ENCODE data around the gene CMSS1. TPM values are rescaled to one million over a fixed set of nuclear protein-coding genes. Genes with fewer than 3 reads are reported as not detected.

CMSS1 gene
- total RNA-seq, 1 experiment from 2014 or later: 41.6 TPM

- no peaks in the 10 kb centered on the region for H3K9me2 ChIP-seq (replicated peaks; ENCODE audit: insufficient read depth, low read length)
- H3K79me2 ChIP-seq (ENCODE audit: low read length): no peaks in the 10 kb centered on the region
- H4K20me1 ChIP-seq (ENCODE audit: insufficient read depth, low read depth, low read length): no peaks in the 10 kb centered on the region
- H3K4me1 ChIP-seq (ENCODE audit: low read length): no peaks in the 10 kb centered on the region
- H3K4me2 ChIP-seq (ENCODE audit: low read depth, low read length, poor library complexity, severe bottlenecking): no peak overlapping the region
- no peak overlapping the region for H3K9ac ChIP-seq (ENCODE audit: low read length)
- no peaks in the 10 kb centered on the region for H3K36me3 ChIP-seq (ENCODE audit: insufficient read depth, low read length)
- no peak overlapping the region for H2AFZ ChIP-seq (ENCODE audit: low read length)
- H3K9me3 ChIP-seq (ENCODE audit: low read length): 0 out of 2 replicates have a peak, but pooled peaks cover 3% of the 10 kb centered on the region
- no peaks in the 10 kb centered on the region for H3K27me3 ChIP-seq (ENCODE audit: low read length)
- DNase-seq: no peak
- no peak overlapping the region for H3K4me3 ChIP-seq (ENCODE audit: low read length)
- H3K27ac ChIP-seq (ENCODE audit: low read length): no peak overlapping the region
Observed at GRCh38 chr3:100141586-100141985, 323.9 kb downstream of the CMSS1 start.

- no peak overlapping the region for H3K4me2 ChIP-seq (ENCODE audit: low read depth, low read length, poor library complexity, severe bottlenecking)
Observed at GRCh38 chr3:100144255-100144866, 326.7 kb downstream of the CMSS1 start.

GRCh38 chr3:100149130-100149529, 331.5 kb downstream of the CMSS1 start:
- Histone ChIP-seq H3K9me2 (replicated peaks; ENCODE audit: insufficient read depth, low read length) (no peaks in the 10 kb centered on the region), H2AFZ (ENCODE audit: low read length) (no peak overlapping the region), H3K4me1 (ENCODE audit: low read length) (no peaks in the 10 kb centered on the region), H4K20me1 (ENCODE audit: insufficient read depth, low read depth, low read length) (no peaks in the 10 kb centered on the region), H3K4me2 (ENCODE audit: low read depth, low read length, poor library complexity, severe bottlenecking) (no peak overlapping the region), H3K4me3 (ENCODE audit: low read length) (no peak overlapping the region), H3K9me3 (ENCODE audit: low read length) (no peaks in the 10 kb centered on the region), H3K27ac (ENCODE audit: low read length) (no peak overlapping the region), H3K27me3 (ENCODE audit: low read length) (no peaks in the 10 kb centered on the region), H3K79me2 (ENCODE audit: low read length) (no peaks in the 10 kb centered on the region), H3K36me3 (ENCODE audit: insufficient read depth, low read length) (no peaks in the 10 kb centered on the region), H3K9ac (ENCODE audit: low read length) (no peak overlapping the region)
- DNase-seq: no peak

More at GRCh38 chr3:100144255-100144866, 326.7 kb downstream of the CMSS1 start:
- no peaks in the 10 kb centered on the region for H3K36me3 ChIP-seq (ENCODE audit: insufficient read depth, low read length)
- no peaks in the 10 kb centered on the region for H3K27me3 ChIP-seq (ENCODE audit: low read length)
- no peak for DNase-seq
- no peaks in the 10 kb centered on the region for H3K79me2 ChIP-seq (ENCODE audit: low read length)
- no peaks in the 10 kb centered on the region for H3K9me2 ChIP-seq (replicated peaks; ENCODE audit: insufficient read depth, low read length)
- no peak overlapping the region for H2AFZ ChIP-seq (ENCODE audit: low read length)
- H3K4me3 ChIP-seq (ENCODE audit: low read length): no peak overlapping the region
- H3K27ac ChIP-seq (ENCODE audit: low read length): no peak overlapping the region
- no peaks in the 10 kb centered on the region for H4K20me1 ChIP-seq (ENCODE audit: insufficient read depth, low read depth, low read length)
- H3K4me1 ChIP-seq (ENCODE audit: low read length): no peaks in the 10 kb centered on the region
- no peak overlapping the region for H3K9ac ChIP-seq (ENCODE audit: low read length)
- H3K9me3 ChIP-seq (ENCODE audit: low read length): 0 out of 2 replicates have a peak, but pooled peaks cover 3% of the 10 kb centered on the region

- Histone ChIP-seq H3K36me3 (ENCODE audit: insufficient read depth, low read length) (no peaks in the 10 kb centered on the region), H2AFZ (ENCODE audit: low read length) (no peak overlapping the region), H3K9me3 (ENCODE audit: low read length) (no peaks in the 10 kb centered on the region), H3K4me3 (ENCODE audit: low read length) (no peak overlapping the region), H4K20me1 (ENCODE audit: insufficient read depth, low read depth, low read length) (no peaks in the 10 kb centered on the region), H3K9me2 (replicated peaks; ENCODE audit: insufficient read depth, low read length) (no peaks in the 10 kb centered on the region), H3K27me3 (ENCODE audit: low read length) (no peaks in the 10 kb centered on the region), H3K4me2 (ENCODE audit: low read depth, low read length, poor library complexity, severe bottlenecking) (no peak overlapping the region), H3K9ac (ENCODE audit: low read length) (no peak overlapping the region), H3K79me2 (ENCODE audit: low read length) (no peaks in the 10 kb centered on the region), H3K4me1 (ENCODE audit: low read length) (no peaks in the 10 kb centered on the region), H3K27ac (ENCODE audit: low read length) (no peak overlapping the region)
- no peak for DNase-seq
Observed at GRCh38 chr3:100149713-100150415, 332.2 kb downstream of the CMSS1 start.

- DNase-seq: no peak
- no peak overlapping the region for H3K27ac ChIP-seq (ENCODE audit: low read length)
- no peaks in the 10 kb centered on the region for H3K79me2 ChIP-seq (ENCODE audit: low read length)
- no peak overlapping the region for H3K9ac ChIP-seq (ENCODE audit: low read length)
- no peak overlapping the region for H2AFZ ChIP-seq (ENCODE audit: low read length)
- H3K9me3 ChIP-seq (ENCODE audit: low read length): peaks cover 3% of the 10 kb centered on the region
- no peaks in the 10 kb centered on the region for H3K4me1 ChIP-seq (ENCODE audit: low read length)
- no peak overlapping the region for H3K4me3 ChIP-seq (ENCODE audit: low read length)
- no peaks in the 10 kb centered on the region for H4K20me1 ChIP-seq (ENCODE audit: insufficient read depth, low read depth, low read length)
- H3K36me3 ChIP-seq (ENCODE audit: insufficient read depth, low read length): no peaks in the 10 kb centered on the region
- no peak overlapping the region for H3K4me2 ChIP-seq (ENCODE audit: low read depth, low read length, poor library complexity, severe bottlenecking)
- no peaks in the 10 kb centered on the region for H3K9me2 ChIP-seq (replicated peaks; ENCODE audit: insufficient read depth, low read length)
- no peaks in the 10 kb centered on the region for H3K27me3 ChIP-seq (ENCODE audit: low read length)
Observed at GRCh38 chr3:100150473-100150872, 332.8 kb downstream of the CMSS1 start.

- H3K79me2 ChIP-seq (ENCODE audit: low read length): no peaks in the 10 kb centered on the region
- no peaks in the 10 kb centered on the region for H3K4me1 ChIP-seq (ENCODE audit: low read length)
- no peaks in the 10 kb centered on the region for H4K20me1 ChIP-seq (ENCODE audit: insufficient read depth, low read depth, low read length)
- DNase-seq: no peak
- peaks cover 6% of the 10 kb centered on the region for H3K9me3 ChIP-seq (ENCODE audit: low read length)
- H3K9me2 ChIP-seq (replicated peaks; ENCODE audit: insufficient read depth, low read length): no peaks in the 10 kb centered on the region
- no peak overlapping the region for H2AFZ ChIP-seq (ENCODE audit: low read length)
- no peak overlapping the region for H3K9ac ChIP-seq (ENCODE audit: low read length)
- no peak overlapping the region for H3K4me3 ChIP-seq (ENCODE audit: low read length)
- H3K36me3 ChIP-seq (ENCODE audit: insufficient read depth, low read length): no peaks in the 10 kb centered on the region
- H3K27ac ChIP-seq (ENCODE audit: low read length): no peak overlapping the region
- no peaks in the 10 kb centered on the region for H3K27me3 ChIP-seq (ENCODE audit: low read length)
- H3K4me2 ChIP-seq (ENCODE audit: low read depth, low read length, poor library complexity, severe bottlenecking): no peak overlapping the region
Observed at GRCh38 chr3:100151024-100151707, 333.5 kb downstream of the CMSS1 start.

GRCh38 chr3:100154171-100154570, 336.5 kb downstream of the CMSS1 start:
- Histone ChIP-seq H3K36me3 (ENCODE audit: insufficient read depth, low read length) (no peaks in the 10 kb centered on the region), H3K4me2 (ENCODE audit: low read depth, low read length, poor library complexity, severe bottlenecking) (no peak overlapping the region), H2AFZ (ENCODE audit: low read length) (no peak overlapping the region), H3K9me2 (replicated peaks; ENCODE audit: insufficient read depth, low read length) (no peaks in the 10 kb centered on the region), H3K27me3 (ENCODE audit: low read length) (no peaks in the 10 kb centered on the region), H3K9ac (ENCODE audit: low read length) (no peak overlapping the region), H4K20me1 (ENCODE audit: insufficient read depth, low read depth, low read length) (no peaks in the 10 kb centered on the region), H3K9me3 (ENCODE audit: low read length) (peaks cover 6% of the 10 kb centered on the region), H3K27ac (ENCODE audit: low read length) (no peak overlapping the region), H3K4me3 (ENCODE audit: low read length) (no peak overlapping the region), H3K4me1 (ENCODE audit: low read length) (no peaks in the 10 kb centered on the region), H3K79me2 (ENCODE audit: low read length) (no peaks in the 10 kb centered on the region)
- no peak for DNase-seq

GRCh38 chr3:100155128-100155527, 337.5 kb downstream of the CMSS1 start:
- H3K9me2 ChIP-seq (replicated peaks; ENCODE audit: insufficient read depth, low read length): no peaks in the 10 kb centered on the region
- no peaks in the 10 kb centered on the region for H3K79me2 ChIP-seq (ENCODE audit: low read length)
- no peaks in the 10 kb centered on the region for H3K4me1 ChIP-seq (ENCODE audit: low read length)
- no peaks in the 10 kb centered on the region for H3K27me3 ChIP-seq (ENCODE audit: low read length)
- H4K20me1 ChIP-seq (ENCODE audit: insufficient read depth, low read depth, low read length): no peaks in the 10 kb centered on the region
- no peak overlapping the region for H3K27ac ChIP-seq (ENCODE audit: low read length)
- no peak overlapping the region for H3K4me3 ChIP-seq (ENCODE audit: low read length)
- no peak overlapping the region for H3K4me2 ChIP-seq (ENCODE audit: low read depth, low read length, poor library complexity, severe bottlenecking)
- H3K36me3 ChIP-seq (ENCODE audit: insufficient read depth, low read length): no peaks in the 10 kb centered on the region
- DNase-seq: no peak
- no peak overlapping the region for H3K9ac ChIP-seq (ENCODE audit: low read length)
- no peak overlapping the region for H2AFZ ChIP-seq (ENCODE audit: low read length)
- peaks cover 6% of the 10 kb centered on the region for H3K9me3 ChIP-seq (ENCODE audit: low read length)

Data from Karpas-422 (cell line).